ENCODE data around the gene TMEM30A.

TMEM30A gene

DNA sequence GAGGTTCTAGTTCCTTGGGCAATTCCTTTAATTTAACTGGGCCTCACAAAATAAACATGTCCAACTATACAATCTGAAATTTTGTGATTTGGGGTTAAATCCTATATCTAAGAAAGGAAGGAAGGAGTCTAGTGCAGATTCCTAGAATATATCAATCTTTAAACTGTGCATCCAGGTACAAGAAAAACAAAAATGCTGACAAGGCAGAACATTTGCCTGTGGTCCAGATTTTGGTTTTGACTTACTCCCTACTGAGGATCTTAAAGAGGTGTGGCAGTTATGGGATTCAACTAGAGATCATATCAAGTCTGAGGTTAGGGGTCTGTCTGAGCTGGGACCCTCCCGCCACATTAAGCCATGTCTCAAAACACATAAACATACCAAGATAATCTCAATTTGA is 23.3 kb downstream of the TMEM30A start:
- DNase-seq, result no peak

DNA sequence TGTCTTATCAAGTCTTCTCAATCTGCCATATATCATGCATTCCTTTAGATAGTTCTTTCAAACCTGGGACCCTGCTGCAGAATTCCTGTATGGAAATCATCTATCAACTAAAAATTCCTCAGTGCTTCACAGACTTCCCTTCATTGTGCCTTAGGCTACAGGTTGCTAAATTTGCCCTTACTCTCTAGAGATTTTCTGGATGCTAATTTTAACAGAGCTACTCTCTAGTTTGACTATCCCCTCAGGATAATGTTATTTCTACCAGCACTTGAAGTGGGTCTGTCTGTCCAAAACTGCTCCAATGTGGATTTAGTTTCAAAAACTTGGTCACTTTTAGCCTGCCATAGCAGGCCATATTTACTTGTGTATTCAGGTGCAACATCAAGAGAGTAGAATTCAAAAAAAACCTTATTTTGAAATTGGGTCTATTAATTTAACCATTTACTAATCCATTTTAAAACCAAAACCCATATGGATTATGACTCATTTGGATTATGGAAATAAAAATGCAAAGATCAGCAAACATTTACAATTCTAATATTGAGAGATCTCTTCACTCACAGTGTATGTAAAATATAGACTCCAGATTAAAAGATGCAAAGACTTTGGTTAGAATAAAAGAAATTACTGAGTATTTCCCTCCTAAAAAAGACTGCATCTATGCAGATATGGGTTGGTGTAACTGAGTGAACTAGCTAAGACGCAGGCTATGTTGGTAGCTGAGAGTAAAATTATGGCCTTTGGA is 27.1 kb downstream of the TMEM30A start:
- no peak for DNase-seq

DNA sequence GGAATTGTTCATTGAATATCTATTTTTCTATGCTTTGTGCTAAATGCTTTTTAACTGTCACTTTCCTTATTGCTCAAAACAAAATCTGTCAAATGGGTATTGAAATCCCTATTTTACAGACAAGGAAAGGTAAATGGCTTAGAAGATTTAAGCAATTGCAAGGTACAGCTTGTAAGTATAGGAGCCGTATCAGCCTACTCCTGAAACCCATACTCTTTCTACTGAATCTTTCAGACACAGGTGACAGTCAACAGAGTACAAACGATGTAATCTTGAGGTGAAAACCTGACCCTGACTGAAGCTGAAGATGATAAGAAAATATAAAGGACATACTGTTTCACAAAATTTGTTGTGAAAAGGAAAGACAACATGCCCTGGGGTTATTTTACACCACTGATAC is 34.0 kb downstream of the TMEM30A start:
- no peak for DNase-seq

DNA sequence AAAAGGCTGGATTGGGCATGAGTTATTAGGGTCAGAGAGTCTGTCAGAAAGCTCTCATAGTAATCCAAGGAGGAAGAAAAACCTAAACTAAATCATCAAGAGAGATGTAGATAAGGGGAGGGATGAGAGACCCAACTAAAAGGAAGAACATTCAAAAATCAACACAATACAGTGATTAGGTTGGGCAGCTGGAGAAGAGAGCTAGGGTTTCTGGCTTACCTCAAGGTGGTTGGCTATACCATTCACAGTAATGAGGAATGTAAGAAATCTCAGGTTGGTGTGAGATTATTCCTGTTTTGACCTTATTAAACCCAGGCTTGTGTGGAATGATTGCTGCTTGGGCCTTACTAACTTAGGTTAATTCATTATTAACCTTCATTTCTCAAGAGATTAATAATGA is 34.8 kb downstream of the TMEM30A start:
- no peak for DNase-seq

DNA sequence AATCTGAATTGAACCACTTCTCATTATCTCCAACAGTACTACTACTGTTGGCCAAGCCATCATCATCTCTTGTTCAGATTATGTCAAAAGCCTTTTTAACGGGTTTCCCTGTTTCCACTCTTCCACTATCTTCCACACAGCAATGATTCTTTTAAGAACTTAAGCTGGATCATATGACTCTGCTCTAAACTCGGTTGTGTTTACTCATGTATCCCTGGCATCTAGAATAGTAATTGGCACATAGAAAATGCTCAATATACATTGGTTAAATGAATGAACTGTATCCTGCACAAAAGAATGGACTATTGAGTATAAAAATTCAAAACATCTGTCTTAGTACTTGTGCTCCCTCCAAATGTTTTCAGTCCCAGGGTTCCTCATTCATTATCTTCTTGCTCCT is 38.2 kb downstream of the TMEM30A start:
- no peak for DNase-seq

DNA sequence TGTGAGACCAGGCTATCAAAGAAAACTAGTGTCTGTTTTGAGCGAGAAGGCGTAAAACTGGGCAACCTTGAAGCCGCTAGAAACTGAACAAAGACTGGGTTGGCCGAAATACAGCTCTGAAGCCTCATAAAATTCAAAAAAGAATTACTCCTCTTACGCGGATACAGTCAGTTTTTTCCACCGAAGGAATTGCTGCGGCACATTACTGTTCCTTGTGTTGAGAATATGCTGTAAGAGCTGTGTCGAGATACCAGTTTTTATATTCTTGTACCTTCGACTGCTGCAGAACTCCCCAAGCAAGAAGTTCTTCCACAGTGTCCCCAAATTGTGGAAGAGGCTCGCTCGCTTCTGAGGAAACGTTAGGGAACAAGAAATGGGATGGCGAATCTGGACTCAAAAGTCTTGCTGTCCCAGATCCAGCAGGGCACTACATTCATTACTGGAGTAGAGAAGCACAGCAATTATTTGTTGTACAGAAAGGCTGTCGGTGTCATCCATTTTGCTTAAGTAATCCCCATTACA is 40.5 kb downstream of the TMEM30A start:
- no peak for DNase-seq

DNA sequence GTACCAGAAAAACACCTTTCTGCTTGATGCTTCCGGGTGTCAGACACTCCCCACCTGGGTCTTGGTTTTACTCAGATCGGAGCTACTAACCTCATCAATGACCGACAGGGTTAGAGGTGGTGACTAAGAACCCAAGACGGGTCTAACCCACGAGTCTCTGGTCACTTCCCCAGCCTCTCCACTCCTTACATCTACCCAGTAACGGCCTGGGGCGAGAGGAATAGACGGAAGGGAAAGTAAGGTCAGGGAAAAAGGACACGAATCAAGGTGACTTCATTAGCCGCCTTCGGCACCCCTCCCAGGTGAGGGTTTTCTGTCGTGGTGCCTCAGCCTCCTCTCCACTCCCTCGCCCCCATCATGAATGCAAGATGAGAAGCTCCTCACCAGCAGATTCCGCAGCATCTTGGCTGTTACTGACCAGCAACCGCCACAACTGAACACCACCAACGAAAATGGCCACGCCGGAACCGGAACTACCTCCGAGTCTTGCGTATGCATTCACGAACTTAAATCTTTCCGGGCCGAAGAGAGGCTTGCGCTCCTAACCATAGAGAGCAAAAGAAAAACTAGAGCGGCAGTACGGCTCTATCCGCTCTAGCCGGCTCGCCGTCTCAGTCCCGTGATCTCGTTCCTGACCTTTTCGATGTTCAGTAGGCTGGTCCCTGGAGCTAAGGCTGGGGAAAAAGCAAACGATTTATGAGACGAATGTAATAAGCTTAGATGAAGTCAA is 41.1 kb downstream of the TMEM30A start, which contains the start of gene COX7A2:
TSS of gene COX7A2 (minus strand) at position 469 of the 730 bp plus-strand sequence. CDS start at position 402, 67 bp downstream.
- DNase-seq, result peak; percentile 83

DNA sequence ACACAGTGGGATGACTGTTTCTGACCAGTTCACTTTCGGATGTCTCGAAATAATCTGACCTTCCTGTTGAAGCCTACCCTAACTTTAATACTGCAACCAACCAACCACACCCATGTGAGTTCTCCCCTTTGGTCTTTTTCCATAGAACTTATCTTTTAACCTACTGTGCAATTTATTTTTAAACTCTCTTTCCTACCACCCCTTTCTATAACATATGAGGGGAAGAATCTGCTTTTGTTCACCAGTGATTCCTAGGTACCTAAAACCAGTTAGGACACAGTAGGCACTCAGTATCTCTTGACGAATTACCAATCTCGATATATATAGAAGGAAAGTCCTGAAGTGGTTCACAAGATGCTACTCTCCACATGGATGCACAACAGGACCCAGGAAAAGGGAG is 48.0 kb downstream of the TMEM30A start:
- DNase-seq, result no peak

DNA sequence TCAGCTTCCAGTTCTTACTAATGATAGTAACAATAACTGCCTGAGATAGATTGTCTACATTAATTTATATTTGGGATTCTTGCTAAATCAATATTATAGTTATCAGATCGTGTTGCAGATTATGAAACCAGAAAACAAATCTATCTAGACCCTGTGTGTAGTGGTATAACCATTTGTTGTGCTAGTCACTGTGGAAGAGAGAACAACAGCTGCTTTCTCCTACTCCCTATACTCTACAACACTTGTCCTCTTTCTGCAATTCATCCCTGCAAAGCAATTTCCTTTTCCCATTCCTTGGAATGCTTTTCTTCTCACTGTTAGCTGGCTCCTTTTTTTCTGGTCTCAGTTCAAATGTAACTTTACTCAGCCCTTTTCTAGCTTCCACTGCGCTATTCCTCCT is 49.3 kb downstream of the TMEM30A start:
- DNase-seq, result no peak

DNA sequence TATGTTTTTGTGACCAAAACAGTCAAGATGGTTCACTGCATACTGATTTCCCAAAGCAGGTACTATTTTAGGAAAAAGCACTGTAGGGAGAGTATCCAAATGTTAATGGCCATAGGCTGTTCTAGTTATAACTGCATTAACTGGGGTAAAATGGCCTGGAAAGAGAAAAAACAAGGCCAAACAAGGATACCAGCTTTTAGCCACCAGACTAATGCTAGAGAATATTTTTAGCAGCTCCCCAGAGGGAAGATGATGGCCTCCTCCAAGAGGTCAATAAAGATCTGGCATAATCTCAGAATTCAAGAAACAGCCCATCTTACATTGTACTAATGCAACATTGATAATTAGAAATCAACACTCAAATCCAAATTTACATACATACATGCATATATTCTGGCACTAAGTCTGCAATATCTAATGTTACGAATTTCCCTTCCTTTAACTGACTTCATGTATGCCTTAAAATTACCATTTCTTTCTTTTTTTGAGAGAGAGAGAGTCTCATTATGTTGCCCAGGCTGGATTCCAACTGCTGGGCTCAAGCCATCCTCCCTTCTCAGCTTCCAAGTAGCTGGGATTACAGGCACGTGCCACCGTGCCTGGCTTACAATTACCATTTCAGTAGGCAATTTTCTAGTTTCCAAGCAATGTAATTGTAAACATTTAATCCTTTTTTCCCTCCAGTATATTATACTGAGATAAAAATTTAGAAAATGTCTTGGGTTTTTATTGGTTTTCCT is 50.3 kb downstream of the TMEM30A start:
- DNase-seq, result no peak

DNA sequence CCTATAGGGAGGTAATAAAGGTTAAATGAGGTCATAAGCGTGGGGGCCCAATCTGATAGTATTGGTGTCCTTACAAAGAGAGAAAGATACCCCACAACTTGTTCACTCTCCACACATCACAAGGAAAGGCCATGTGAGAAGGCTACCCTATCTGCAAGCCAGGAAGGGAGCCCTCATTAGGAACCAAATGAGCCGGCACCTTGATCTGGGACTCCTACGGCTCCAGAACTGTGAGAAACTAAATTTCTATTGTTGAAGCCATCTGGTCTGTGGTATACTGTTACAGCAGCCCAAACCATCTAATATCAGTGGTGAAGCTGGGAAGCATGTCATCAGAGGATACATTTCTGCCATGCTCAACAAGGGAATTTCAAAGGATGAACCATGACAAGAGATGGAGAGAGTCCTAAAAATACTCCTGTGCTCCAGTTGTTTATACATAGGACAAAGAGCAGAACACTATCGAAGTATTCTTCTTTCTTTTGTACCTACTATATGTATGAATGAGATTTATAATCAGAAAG is 51.4 kb downstream of the TMEM30A start:
- DNase-seq, result no peak

DNA sequence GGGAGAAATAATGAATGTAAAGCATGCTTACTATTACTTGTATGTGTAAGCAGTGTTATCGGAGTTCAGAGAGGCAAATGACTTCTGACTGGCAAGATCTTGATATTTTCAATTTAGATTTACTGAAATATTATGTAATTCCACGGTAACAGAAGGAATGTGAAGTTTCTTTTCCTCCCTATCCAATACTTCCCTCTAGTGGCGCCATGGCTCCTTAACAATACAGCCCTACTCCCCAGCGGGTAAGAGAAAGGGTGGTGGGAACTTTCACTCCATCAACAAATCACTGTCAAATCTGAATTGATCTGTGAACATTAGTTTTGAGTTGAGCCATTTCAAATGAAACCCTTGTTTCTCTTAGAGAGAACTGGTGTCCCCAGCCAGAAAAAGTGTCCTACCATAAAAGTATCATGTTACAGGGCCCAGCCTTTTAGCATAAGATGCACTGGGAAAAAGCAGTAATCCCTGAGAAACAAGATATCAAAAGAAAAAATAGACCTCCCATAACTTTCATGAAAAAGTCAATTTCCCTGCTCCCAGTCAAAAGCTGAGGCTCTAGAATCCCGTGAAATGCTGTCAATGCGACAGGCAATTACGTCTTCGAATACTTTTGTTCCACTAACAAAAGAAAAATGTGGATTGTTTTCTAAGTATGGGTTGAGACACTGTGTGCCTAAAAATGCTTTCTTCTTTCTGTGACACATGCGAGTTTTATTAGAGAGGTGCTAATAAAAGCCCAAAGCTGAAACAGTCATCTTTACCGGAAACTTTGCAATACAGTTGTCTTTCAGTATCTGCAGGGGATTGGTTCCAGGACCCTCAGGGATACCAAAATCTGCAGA is 53.9 kb downstream of the TMEM30A start:
- DNase-seq, result no peak

DNA sequence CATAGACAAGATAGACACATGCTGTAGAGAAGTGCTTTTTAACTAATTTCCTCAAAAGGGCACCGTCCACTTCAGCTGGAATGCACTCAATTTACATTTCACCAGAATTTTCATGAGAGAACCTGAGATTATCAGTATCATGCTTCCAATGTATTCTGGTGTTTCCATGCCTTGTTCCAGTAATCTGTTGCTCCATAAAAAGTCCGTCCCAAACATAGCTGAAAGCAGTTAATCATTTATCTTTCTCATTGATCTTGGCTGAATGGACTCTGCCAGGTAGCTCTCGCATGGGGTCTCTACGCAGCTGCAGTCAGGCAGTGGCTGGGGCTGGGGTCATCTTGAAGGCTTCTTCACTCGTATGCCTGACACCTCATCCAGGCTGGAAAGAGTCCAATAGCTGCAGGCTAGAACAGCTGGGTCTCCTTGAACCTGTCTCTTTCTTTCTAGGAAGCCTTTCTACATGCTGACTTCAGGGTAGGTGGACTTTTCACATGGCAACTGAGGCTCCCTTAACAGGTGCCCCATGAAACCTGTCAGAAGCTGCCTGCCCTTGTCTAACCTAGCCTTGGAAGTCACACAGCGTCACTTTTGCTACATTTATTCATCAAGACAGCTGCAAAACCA is 60.2 kb downstream of the TMEM30A start:
- DNase-seq, result no peak

DNA sequence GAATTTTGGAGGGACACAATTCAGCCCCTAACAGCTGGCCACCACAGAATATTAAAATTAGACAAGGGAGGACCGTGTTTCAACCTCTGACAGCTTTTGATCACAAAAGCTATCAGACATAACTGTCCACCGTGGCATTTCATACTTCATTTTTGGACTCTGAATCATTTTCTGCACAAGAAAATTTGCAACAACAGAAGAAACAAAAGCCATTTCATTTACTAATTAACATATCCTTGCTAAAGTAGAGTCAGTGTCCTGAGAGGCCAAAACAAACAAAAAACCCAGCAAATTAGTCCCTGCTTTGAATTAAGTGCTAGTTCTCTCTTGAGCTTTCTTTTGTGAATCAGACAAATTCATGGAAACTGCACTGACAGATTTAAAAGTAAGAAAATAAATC is 61.2 kb downstream of the TMEM30A start:
- no peak for DNase-seq

DNA sequence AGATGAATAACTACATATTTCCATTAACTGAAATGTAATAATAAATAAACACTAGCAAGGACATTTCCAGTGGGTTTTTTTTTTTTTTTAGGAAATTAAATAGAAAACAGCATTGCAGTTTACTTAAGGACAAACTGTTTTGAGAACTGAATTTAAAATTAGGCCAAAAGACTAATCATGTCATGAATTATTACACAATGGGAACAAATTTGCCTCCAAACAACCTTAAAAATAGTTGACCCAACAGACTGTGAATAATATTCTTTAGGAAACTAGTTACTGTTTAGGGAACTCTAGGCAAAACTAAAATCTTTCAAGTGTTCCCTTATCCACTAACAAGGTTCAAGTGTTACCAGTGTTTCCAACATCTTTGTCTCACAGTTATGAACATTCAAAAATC is 62.3 kb downstream of the TMEM30A start:
- DNase-seq, result no peak

DNA sequence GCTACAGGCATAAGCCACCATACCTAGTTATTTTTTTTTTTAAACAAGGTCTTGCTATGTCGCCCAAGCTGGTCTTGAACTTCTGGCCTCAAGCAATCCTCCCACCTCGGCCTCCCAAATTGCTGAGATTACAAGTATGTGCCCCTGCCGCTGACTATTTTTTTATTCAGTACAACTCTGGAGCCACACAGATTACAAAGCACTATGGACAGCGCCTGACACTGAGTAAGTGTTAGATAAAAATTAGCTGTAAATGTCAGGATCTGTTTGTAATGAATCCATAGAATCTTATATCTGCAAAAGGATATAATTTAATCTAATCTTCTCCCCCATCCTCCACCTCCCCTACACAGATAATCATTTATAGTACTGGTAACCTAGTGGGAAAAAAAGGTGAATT is 63.5 kb downstream of the TMEM30A start:
- no peak for DNase-seq

DNA sequence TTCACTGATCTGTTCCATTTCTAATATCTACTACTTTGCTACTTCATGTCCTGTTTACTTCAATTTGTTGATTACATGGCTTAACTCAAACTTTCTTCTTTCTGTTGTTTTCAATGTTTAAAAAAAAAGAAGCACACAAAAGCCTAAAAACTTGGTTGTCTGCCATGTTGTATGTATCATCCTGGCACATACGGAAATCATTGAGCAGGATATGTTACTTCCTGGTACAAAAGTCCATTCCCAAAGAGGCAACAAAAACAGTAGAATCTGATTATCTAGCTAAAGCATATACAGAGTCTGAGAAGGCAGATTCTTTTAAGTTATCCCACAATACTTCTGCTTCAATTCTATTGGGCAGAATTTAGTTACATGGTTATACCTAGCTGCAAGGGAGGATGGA is 64.2 kb downstream of the TMEM30A start:
- no peak for DNase-seq

DNA sequence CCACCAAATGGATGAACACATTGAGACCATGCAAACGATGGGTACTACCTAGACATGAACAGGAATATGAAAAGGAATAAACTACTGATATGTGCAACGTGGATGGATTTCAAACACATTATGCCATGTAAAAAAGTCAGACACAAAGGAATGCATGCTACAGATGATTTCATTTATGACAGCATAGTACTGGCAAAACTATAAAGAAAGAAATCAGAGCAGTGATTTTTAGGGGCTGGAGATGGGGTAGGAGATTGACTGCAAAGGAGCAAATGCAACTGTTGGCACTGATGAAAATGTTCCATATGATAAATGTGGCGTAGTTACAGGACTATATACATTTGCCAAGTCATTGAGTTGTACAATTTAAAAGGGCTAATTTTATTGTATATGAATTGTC is 65.3 kb downstream of the TMEM30A start:
- no peak for DNase-seq

DNA sequence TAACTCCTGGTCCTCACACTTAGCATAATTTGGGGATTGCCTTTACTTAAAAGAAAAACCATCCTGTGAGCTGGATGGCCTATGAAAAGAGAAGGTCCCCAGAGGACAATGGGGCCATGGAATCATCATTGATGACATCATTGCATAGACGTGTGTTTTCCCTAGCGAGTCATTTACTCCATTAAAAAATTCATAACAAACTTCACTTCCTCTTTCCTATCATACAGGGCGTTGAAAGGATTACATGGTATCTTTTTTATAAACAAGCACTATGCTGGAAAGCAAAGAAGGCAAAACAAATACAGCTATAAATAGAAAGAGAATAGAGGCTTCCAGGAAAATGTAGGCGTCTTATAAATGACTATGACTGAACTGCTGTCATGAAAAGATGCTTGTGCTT is 67.4 kb downstream of the TMEM30A start:
- DNase-seq, result no peak

DNA sequence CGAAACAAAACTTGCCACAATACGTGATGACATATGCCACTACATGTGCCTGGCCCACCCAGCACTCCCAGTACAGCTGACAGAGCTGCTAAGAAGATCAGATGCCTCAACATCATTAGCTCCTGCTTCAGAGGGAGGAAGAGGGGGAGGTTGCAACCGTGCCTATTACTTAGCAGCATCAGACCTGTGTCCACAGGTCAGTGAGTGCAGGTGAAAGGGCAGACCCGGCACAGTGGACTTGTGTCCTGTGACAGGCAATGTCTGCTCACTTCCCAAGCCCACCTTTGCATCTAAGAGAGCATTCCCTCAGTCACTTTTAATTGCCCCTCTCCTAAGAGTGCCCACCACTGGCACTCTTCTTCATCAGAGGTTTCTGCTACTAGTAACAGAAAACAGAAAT is 69.3 kb downstream of the TMEM30A start:
- no peak for DNase-seq

DNA sequence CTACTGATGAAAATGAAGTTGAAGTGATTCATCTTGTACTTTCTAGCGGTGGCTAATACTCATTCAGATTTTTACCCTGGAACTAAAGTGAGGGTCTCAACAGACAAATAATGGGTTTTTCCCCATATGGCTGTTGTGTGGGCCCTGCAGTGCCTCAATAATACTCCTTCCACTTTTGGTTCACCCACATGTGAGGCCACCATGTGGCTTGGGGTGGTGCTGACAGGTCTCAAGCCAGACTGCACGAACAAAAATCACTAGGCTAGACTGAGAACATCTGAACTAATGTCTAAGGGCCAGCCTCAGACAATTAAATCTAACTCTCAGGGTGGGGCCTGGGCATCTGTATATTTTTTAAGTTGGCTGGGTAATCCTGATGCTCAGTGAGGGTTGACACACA is 70.9 kb downstream of the TMEM30A start:
- DNase-seq, result no peak

DNA sequence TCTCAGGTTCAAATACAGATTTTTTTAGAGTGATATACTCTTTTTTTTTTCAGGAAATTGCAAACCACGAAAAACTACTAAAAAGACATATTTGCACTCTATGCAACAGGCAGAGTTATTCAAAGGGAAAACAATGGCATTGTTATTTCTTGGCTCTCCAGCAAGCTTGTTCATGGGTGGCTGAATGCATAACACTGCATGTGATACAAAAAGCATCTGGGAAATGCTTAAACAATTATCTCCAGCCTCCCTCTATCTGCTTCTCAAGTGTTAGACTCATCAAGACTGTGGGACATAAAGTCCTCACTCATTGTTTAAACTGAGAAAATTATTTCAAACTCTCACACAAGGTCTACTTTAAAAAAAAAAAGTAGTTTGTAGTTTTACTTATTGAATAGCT is 71.5 kb downstream of the TMEM30A start:
- DNase-seq, result no peak
